Epithelial cell of esophagus (primary cell): ENCODE data around the gene CHST9.
"Not testable (repeated sequence)": the region's sequence is repeated elsewhere in the genome, so short reads cannot be mapped to it uniquely, and the experiment has no call there.

Source experiments
- DNase-seq: peaks from one replicate; pipeline ENCODE4 v3.0.0; 2010; ENCODE audit warnings: low read depth
- H3K4me3 ChIP-seq: 2 replicates; pipeline ENCODE4 v1.5.1; 2011; ENCODE audit warnings: mild to moderate bottlenecking, low read length, control low read depth
- CTCF ChIP-seq: IDR thresholded peaks from 2 replicates; pipeline ENCODE4 v1.5.1; 2011; ENCODE audit warnings: low read depth, mild to moderate bottlenecking, low read length, control low read depth, inconsistent platforms; ENCODE audit not compliant: insufficient read depth; ENCODE audit errors: missing control alignments

Gene CHST9, protein sequence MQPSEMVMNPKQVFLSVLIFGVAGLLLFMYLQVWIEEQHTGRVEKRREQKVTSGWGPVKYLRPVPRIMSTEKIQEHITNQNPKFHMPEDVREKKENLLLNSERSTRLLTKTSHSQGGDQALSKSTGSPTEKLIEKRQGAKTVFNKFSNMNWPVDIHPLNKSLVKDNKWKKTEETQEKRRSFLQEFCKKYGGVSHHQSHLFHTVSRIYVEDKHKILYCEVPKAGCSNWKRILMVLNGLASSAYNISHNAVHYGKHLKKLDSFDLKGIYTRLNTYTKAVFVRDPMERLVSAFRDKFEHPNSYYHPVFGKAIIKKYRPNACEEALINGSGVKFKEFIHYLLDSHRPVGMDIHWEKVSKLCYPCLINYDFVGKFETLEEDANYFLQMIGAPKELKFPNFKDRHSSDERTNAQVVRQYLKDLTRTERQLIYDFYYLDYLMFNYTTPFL

GRCh38 chr18:27185025-27185763, at the start of gene CHST9:
CHST9 (minus strand) TSS chr18:27185308; CDS start chr18:27142809, 42,499 bp downstream.
- H3K4me3 ChIP-seq, result peak within 1 kb of the TSS; percentile 51
- DNase-seq, result peak; percentile 25
- TF ChIP-seq CTCF, result no peak

GRCh38 chr18:27232355-27232754, 47.2 kb upstream of the CHST9 start:
- H3K4me3 ChIP-seq, DNase-seq: not testable (repeated sequence)

- not testable (repeated sequence) for H3K4me3 ChIP-seq, DNase-seq
These were observed 46.6 kb upstream of the CHST9 start for GRCh38 chr18:27231671-27232070.

DNA sequence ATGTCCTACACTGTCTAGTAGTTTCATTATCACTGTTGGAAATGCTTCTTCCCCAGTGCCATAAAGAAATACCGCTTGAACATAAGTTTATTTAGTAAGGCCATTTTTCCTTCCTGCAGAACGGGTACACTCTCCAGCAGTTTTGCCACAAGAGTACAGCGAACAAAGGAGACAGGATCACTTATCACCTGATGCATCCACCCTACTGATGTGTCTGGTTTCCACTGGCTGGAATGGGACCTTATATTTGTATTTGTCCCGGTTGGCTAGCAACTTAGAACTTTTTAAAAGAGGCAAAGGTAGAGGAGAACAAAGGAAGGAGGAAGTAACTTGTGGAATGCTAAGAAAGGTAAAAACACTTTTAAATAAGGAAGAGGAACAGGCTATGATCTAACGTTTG, 46.1 kb upstream of the CHST9 start:
- peak; percentile 66 for DNase-seq
- H3K4me3 ChIP-seq, result not testable (repeated sequence)

- no peak for DNase-seq
- no peak overlapping the region for H3K4me3 ChIP-seq
- no peak for TF ChIP-seq CTCF
These were observed 42.6 kb upstream of the CHST9 start for GRCh38 chr18:27227721-27228120.

- TF ChIP-seq CTCF, result no peak
- DNase-seq, result no peak
- H3K4me3 ChIP-seq, result no peak overlapping the region
These were observed 41.5 kb upstream of the CHST9 start for GRCh38 chr18:27226556-27227075.

- DNase-seq, result no peak
- TF ChIP-seq CTCF, result no peak
- H3K4me3 ChIP-seq, result no peak overlapping the region
These were observed 40.9 kb upstream of the CHST9 start for GRCh38 chr18:27225947-27226481.

DNA sequence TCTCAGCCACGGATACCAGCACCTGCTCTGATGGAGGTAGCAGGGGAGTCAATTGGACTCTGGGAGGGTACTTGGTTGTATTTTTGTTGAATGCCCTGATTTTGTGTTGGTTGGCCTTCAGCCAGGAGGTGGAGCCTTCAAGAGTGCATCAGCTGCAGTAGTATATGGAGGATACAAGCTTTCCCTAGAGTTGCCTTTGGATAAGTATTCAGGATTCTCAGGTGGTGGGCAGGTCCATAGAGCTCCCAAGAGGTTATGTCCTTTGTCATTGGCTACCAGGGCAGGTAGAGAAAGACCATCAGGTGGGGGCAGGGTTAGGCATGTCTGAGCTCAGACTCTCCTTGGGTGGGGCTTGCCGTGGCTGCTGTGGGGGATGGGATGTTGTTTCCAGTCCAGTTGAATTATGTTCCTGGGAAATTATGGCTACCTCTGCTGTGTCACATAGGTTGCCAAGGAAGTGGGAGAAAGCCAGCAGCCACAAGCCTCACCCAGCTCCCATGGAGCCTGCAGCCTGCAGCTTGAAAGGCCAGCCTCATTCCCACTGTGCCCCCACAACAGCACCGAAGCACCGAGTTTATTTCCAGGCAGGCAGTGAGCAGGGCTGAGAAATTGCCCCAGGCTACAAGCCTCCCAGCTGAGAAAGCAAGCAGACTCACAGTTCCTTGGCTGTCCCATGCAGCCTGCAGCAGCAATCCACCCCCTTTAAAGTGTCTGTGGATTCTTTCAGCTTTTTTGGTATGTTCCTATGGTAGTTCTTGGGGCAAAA, 38.6 kb upstream of the CHST9 start:
- TF ChIP-seq CTCF, result no peak
- DNase-seq, result peak; percentile 59
- H3K4me3 ChIP-seq, result no peak overlapping the region
